GM19239 (cell line): ENCODE data around the gene PDGFRA.
"Not testable (repeated sequence)": the region's sequence is repeated elsewhere in the genome, so short reads cannot be mapped to it uniquely, and the experiment has no call there.

Experiments used
- DNase-seq: peaks from one replicate; pipeline ENCODE4 v3.0.0; 2011; ENCODE audit warnings: low spot score; ENCODE audit not compliant: insufficient read length
- FAIRE-seq: peaks from 2 replicates; lab custom pipeline; 2011; peaks lifted over from hg19 to GRCh38; lab: Jason Lieb, UNC

PDGFRA gene

DNA sequence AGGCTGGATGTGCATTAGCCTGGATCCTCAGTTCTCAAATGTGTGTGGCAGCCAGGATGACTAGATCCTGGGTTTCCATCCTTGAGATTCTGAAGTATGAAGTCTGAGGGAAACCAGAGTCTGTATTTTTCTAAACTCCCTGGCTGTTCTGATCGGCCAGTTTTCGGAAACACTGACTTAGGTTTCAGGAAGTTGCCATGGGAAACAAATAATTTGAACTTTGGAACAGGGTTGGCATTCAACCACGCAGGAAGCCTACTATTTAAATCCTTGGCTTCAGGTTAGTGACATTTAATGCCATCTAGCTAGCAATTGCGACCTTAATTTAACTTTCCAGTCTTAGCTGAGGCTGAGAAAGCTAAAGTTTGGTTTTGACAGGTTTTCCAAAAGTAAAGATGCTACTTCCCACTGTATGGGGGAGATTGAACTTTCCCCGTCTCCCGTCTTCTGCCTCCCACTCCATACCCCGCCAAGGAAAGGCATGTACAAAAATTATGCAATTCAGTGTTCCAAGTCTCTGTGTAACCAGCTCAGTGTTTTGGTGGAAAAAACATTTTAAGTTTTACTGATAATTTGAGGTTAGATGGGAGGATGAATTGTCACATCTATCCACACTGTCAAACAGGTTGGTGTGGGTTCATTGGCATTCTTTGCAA, 67.6 kb downstream of the PDGFRA start:
- no peak for DNase-seq
- FAIRE-seq: no peak

DNA sequence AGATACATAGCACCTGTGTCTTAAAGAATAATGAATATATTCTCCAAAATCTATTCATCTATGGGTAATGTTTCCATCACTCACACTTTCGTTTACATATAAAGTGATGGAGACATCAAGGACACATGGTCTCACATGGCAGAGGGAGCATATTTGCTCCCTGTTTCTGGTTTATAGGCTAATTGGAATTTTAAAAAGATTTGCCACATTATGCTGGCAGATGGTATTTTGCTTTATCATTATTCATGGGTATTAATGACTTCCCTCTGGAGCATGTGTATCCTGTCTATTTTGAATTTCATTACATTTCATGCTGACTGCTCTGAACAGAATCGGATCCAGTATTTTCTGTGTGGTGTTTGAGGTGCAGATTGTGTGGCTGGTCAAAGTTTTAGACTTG, 79.0 kb downstream of the PDGFRA start:
- DNase-seq (no peak), FAIRE-seq (no peak)

DNA sequence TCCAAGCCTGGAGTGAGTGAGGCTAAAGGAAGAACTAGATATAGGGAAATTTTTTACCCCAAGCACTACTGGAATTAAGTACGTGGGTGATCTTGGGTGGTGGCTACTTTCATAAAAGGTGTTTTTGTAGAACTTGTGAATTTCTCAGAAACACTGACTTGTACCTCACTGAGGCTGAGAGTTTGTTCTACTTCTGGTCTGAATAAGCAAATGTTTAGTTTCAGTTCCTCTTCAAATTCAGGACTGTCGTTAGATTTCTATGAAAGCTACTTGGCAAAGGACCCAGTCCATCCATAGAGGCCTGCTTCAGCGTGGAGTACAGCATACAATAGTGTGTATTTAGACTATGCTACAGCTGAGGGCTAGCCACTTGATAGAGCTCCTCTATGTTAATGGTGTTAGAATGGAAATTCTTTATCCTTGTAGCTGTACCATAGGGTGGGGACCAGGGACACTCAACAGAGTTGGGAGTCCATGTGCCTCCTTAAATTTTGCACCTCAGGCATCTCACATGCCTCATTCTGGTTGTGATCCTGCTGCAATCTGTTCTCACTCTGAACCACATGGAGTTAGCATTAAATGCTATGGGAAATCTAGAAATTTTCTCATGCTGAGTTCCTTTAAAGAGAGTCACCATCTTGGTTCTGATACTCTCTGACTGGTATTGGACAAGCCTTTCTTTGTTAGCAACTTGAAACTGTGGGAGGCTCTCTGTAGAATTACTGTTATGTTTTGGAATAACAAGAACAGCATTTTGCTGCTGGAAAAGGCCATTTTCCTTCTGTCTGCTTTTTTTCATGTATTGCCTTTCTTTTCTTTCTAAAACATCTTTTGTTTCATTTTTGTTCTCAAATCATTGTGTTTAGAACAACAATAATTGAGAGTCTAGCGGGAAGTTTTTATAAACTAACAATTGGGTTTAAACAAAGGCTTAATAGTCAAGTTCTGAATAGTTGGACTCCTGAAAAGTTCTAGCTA, 86.8 kb downstream of the PDGFRA start:
- FAIRE-seq (peak; percentile 86), DNase-seq (peak; percentile 48)

DNA sequence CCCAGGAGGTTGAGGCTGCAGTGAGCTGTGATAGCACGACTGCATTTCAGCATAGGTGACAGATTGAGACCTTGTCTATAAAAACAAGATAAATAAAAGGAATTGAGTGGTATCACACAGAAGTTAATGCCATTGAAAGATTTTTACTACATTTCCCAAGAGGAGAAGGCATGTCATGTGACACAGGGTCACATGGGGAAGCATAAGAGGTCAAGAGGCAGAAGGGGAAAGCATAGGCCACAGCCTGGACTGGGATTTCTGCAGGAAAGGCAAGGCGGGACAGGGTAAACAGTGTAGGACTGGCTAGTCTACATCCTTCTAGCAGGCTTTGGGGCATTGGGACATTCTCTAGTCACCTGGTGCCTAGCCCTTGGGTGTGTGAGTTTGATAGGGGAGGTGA, 88.6 kb downstream of the PDGFRA start:
- FAIRE-seq (no peak), DNase-seq (no peak)

DNA sequence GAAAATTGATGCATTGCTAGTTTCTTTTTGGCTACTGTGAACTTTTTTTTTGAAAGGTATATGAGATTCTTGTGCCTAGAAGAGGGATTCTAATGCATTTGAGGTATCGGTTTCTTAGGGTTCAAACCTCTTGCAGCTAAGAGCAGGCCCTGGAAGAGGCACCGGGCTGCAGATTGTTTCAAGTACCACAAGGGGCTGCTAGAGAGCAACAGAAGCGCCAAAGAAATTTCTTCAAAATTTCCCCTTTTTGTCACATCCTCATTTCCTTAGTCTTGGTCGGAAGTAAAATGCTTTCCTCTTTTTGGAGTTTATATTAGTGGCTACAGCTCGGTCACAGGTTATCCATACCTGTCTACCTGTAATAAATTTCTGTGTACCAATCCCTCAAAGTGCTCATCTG, 89.8 kb downstream of the PDGFRA start:
- peak; percentile 65 for FAIRE-seq

DNA sequence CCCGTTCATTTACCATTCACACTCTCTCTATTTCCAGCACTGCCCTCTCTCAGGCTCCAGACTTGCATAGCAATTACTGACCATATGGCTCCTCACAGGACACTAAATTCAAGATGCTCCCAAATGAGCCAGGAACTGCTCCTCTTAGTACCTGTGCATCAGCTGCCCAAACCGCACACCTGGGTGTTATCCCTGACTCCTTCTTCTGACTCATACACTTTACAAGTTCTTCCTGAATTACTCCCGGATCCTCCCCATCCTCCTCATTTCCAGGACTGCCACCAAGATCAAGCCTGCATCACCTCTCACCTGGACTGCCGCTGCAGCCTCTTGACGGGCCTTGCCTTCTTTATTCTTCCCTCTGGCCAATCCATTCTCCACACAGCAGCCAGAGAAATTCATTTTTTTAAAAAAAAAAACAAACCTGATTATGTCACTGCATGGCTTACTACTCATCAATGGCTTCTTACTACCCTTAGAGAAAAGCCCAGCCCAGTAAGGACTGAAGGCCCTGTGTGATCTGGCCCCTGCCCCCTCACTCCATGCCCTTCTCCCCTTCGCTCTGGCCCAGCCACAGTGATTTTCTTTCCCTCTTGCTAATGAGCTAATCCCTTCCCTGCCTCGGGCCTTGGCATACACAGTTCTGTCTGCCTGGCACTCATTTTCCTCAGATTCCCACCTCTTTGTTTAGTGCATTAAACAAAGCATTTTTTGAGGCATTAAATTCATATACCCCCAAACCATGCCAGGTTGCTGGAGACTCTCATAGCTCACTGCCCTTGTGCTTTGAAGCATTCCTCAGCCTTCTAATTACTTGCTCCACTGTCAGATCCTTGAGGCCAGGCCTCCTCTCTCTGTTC, 92.0 kb downstream of the PDGFRA start:
- FAIRE-seq (no peak), DNase-seq (no peak)

More for the DNA sequence above, 89.8 kb downstream of the PDGFRA start:
- DNase-seq: no peak

DNA sequence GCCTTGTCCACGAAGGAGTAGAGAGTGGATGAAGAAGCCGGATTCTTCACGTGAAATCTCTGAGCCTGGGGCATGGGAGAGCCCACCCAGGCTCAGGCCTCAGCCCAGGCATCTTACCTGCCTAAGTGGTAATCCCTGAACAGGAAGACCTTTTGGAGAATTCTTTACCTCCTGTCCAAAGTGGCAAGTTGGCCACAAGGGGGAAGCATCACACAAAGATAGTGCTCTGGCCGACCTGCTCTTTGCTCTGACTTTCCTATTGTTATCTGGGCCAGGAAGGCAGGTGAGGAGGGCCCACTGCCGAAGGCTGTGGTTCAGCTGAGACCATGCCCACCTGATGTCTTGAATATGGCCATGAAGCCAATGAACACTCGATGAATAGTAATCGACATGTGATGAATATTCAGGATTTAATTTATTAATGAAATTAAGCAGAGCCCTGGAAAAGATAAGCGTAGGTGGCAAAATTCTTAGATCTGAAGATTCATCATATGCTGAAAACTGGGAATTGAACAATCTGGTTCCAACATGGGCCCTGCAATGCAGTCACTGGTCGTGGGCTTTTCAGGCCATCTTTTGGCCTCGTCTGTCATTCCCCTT, 93.8 kb downstream of the PDGFRA start:
- peak; percentile 71 for DNase-seq
- FAIRE-seq: peak; percentile 88

DNA sequence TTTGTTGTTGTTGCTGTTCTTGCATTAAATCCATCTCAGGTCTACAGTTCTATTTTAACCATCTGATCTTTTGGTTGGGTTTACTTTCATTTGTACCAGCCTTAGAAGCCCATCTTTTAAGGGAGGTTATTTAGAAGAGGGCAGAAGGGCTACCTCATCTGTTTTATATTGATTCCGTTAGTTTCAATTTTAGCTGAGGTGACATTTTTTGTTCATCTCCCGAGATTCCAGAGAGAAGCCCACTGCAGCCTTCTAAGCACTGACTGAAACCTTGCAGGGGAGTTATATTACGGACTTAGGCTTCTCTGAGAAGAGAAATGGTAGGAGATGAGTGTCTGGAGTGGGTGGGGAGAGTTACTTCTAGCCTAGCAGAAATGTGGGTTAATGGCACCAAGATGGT, 101.8 kb downstream of the PDGFRA start:
- FAIRE-seq: no peak
- no peak for DNase-seq

DNA sequence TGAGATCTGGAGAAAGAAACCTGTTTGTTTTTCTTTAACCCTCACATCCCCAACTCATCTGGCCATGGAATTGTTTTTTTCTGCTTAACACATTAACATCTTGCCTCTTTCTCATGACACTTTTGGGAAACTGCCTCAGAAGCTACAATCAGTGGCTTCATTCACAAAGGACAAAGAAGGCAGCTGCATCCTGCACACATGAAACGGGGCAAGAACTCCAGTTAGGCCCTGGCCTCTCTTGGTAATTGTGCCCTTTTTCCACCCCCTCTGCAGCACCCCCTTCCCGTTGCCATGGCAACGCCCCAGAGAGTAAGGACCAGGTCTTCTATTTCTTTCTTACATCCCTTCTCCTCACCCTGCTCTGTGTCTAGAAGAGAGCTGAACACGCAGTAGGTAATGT, 103.4 kb downstream of the PDGFRA start:
- no peak for DNase-seq
- FAIRE-seq: no peak

DNA sequence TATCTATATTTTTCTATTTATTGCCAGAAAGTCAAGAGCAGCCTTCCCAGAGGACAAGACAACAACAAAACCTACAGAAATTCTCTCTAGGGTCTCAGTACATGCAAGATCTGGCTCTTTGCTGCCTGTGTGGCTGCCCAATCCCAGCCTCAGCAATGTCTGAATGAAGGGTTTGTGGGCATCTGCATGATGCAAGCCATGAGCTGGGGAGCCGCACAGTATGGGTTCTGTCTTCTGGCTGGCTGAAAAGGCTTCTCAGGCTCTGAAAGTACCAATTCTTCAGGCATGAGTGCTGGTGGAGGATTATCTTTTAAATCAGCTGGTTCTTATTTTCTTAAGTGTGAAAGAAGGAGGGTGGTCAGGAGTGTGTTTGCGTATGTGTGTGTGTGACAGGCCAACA, 104.6 kb downstream of the PDGFRA start:
- FAIRE-seq (no peak), DNase-seq (no peak)

DNA sequence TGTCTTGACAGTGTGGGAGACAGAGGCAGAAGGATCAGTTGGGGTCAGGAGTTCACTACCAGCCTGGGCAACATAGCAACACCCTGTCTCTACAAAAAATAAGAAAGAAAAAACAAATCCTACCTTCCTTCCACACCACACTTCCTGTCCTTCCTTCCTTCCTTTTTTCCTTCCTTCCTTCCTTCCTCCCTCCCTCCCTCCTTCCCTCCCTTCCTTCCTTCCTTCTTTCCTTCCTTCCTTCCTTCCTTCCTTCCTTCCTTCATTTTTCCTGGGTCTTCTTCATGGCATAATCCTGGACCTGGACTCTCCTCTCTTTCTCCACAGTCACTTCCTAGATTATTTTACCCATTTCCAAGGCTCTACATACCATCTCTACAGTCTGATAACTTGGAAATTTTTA, 105.7 kb downstream of the PDGFRA start:
- not testable (repeated sequence) for DNase-seq, FAIRE-seq

DNA sequence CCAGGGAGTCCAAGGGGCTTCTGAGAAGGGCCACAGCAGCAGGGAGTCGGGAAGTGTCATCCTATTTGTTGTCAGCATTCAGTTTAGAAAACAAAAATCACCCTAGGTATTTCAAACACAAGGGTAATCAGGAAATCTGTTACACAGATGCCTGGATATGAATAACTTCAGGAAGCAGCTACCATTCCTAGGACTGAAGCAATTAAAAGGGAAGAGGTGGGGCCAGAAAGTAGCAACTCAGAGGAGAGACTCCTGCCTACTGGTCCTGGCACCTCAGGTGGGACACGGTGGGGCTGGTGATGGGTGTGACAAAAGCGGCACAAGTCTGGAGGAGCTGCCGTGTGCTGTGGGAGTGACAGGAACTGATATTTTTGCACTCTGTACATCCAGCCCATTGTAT, 107.9 kb downstream of the PDGFRA start:
- no peak for FAIRE-seq

DNA sequence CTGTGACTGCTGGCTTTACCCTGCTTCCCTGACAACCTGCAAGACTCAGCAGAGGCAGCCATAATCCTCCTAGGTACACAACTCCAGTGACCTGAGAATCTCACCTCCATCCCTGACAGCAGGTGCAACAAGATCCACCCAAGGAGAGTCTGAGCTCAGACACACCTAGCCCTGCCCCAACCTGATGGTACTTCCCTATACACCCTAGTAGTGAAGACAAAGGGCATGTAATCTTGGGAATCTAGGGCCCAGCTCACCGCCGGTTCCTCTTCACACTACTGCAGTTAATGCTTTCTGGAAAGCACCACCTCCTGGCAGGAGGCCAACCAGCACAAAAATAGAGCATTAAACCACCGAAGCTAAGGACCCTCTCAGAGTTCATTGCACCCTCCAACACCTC, 113.0 kb downstream of the PDGFRA start:
- FAIRE-seq, DNase-seq: not testable (repeated sequence)

More for the DNA sequence above, 107.9 kb downstream of the PDGFRA start:
- no peak for DNase-seq
